Prostate gland (tissue), 2 donors: Measurements from ENCODE around the gene CCDC102B.

ENCODE experiments used
- CTCF ChIP-seq, 4 experiments: fragments of 200-600 bp in 2 of 4; fragments of 450-650 bp in 2 of 4; sonication (generic) in 2 of 4; IDR thresholded peaks; 1 replicate in 3 of 4; 2 replicates in 1 of 4; pipeline ENCODE4 v1.5.1; 2016 to 2019; ENCODE audit warnings: antibody characterized with exemption in 4 of 4, mild to moderate bottlenecking in 2 of 4, moderate library complexity in 2 of 4
- POLR2AphosphoS5 ChIP-seq: sonication (generic); formaldehyde crosslinking; IDR thresholded peaks from one replicate; pipeline ENCODE4 v1.6.1; 2017; ENCODE audit warnings: antibody characterized with exemption

- TF ChIP-seq CTCF (IDR thresholded peaks at IDR 0.05) = no peak
- no peak for TF ChIP-seq POLR2AphosphoS5
These were observed 144.3 kb downstream of the CCDC102B start for GRCh38 chr18:68942230-68942629.
